Measurements from ENCODE around the gene CDH10. TPM values are rescaled to one million over a fixed set of nuclear protein-coding genes. Genes with fewer than 3 reads are reported as not detected.

Gene CDH10
- total RNA-seq, 2 donors from 2014 or later = 0.82 to 1.6 TPM

DNA sequence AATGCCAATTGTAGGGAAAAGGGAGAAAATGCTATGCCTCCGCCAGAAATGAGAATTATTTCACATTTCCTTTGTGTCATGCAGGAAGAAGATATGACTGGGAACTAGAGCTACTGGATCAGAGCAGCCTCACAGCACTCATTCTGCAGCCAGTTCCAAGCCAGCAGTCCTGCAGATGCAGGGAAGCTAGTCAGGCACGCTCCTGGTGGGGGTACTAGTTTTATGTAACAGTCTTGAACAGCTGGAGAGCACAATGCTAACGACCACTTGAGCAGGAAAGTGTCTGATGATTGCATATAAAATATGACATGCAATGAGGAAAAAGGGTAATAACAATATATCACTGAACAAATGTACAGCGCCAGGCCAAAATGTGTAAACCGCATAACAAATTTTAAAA, 21.7 kb downstream of the CDH10 start:
- no peak overlapping the region for H3K9ac ChIP-seq (ENCODE audit: extremely low read depth, low read length, poor library complexity, severe bottlenecking)
- no peaks in the 10 kb centered on the region for H3K9me3 ChIP-seq (ENCODE audit: control insufficient read depth, low read length)
- no peaks in the 10 kb centered on the region for H3K4me1 ChIP-seq (ENCODE audit: control insufficient read depth, insufficient read depth, low read length)
- peaks cover 6% of the 10 kb centered on the region for H3K27me3 Mint-ChIP-seq (ENCODE audit: insufficient read depth)
- no peak overlapping the region for H3K4me3 Mint-ChIP-seq
- 75 to 80% methylated on average over 3 to 5 of the region's 5 CpGs for WGBS, 2 experiments (ENCODE audit: insufficient coverage in 1 of 2, insufficient read length in 1 of 2)
- TF ChIP-seq, protein P1, sequence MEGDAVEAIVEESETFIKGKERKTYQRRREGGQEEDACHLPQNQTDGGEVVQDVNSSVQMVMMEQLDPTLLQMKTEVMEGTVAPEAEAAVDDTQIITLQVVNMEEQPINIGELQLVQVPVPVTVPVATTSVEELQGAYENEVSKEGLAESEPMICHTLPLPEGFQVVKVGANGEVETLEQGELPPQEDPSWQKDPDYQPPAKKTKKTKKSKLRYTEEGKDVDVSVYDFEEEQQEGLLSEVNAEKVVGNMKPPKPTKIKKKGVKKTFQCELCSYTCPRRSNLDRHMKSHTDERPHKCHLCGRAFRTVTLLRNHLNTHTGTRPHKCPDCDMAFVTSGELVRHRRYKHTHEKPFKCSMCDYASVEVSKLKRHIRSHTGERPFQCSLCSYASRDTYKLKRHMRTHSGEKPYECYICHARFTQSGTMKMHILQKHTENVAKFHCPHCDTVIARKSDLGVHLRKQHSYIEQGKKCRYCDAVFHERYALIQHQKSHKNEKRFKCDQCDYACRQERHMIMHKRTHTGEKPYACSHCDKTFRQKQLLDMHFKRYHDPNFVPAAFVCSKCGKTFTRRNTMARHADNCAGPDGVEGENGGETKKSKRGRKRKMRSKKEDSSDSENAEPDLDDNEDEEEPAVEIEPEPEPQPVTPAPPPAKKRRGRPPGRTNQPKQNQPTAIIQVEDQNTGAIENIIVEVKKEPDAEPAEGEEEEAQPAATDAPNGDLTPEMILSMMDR (conservative IDR thresholded peaks at IDR 0.05) = no peak
- DNase-seq = peak; percentile 51
- H3K36me3 Mint-ChIP-seq (ENCODE audit: low read depth) = no peaks in the 10 kb centered on the region
- no peaks in the 10 kb centered on the region for H3K36me3 ChIP-seq (ENCODE audit: control insufficient read depth, insufficient read depth, low read length)
- no peaks in the 10 kb centered on the region for H3K9me3 Mint-ChIP-seq
- no peaks in the 10 kb centered on the region for H3K27me3 ChIP-seq (ENCODE audit: control insufficient read depth, insufficient read depth, low read length, poor library complexity, severe bottlenecking)
- H3K4me3 ChIP-seq (ENCODE audit: low read length) = no peak overlapping the region
- peaks cover 9% of the 10 kb centered on the region for H3K4me1 Mint-ChIP-seq
- no peak overlapping the region for H3K27ac ChIP-seq (ENCODE audit: low read depth, low read length)
- H3K27ac Mint-ChIP-seq = no peak overlapping the region

DNA sequence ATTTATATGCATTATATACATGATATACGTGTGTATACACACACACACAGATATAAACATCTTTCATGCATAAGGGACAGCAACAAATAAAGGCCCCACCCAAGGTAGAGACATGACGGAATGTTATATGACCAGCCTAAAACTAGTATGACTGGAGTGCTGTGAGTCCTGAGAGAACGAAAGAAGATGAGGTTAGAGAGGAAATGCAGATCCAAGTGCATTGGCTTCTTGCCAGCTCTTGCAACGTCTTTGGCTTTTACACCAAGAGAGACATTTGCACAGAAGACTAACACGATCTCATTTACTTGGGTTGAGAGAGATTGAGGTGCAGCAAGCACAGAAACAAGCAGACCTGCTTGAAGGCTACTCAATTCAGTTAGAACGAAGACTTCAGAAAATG, 23.0 kb downstream of the CDH10 start:
- H3K4me1 Mint-ChIP-seq = peaks cover 8% of the 10 kb centered on the region
- H3K4me3 Mint-ChIP-seq = no peak overlapping the region
- peaks cover 9% of the 10 kb centered on the region for H3K27me3 Mint-ChIP-seq (ENCODE audit: insufficient read depth)
- Histone ChIP-seq H3K36me3 (ENCODE audit: control insufficient read depth, insufficient read depth, low read length) (no peaks in the 10 kb centered on the region), H3K4me1 (ENCODE audit: control insufficient read depth, insufficient read depth, low read length) (no peaks in the 10 kb centered on the region), H3K9me3 (ENCODE audit: control insufficient read depth, low read length) (no peaks in the 10 kb centered on the region), H3K27ac (ENCODE audit: low read depth, low read length) (no peak overlapping the region), H3K4me3 (ENCODE audit: low read length) (no peak overlapping the region), H3K27me3 (ENCODE audit: control insufficient read depth, insufficient read depth, low read length, poor library complexity, severe bottlenecking) (no peaks in the 10 kb centered on the region), H3K9ac (ENCODE audit: extremely low read depth, low read length, poor library complexity, severe bottlenecking) (no peak overlapping the region)
- no peaks in the 10 kb centered on the region for H3K9me3 Mint-ChIP-seq
- no peak for DNase-seq
- TF ChIP-seq, protein P1 (conservative IDR thresholded peaks at IDR 0.05) = no peak
- no peak overlapping the region for H3K27ac Mint-ChIP-seq
- H3K36me3 Mint-ChIP-seq (ENCODE audit: low read depth) = no peaks in the 10 kb centered on the region
- 85 to 88% methylated on average over 4 to 6 of the region's 6 CpGs for whole genome bisulfite sequencing, 2 experiments (ENCODE audit: insufficient coverage in 1 of 2, insufficient read length in 1 of 2)

DNA sequence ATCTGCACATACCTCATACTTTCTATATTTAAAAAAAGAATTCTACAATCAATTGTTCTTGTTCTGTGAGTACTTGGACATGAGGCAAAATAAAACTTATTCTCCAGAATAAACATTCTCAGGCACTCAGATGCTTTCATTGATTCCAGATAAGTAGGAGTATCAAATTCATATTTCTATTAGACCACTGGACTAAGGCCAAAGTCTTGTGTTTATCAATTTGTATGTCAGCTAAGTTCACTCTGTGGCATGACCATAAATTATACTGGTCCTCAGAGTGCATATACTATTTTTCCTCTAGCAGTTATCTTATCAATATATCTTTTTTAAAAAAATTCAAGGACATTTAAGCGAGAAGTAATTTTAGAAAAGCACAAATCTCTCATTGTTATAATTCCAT, 28.2 kb downstream of the CDH10 start:
- 92 to 100% methylated on average over 1 of the region's 1 CpG for WGBS, 2 experiments (ENCODE audit: insufficient coverage in 1 of 2, insufficient read length in 1 of 2)
- Histone ChIP-seq H3K4me1 (ENCODE audit: control insufficient read depth, insufficient read depth, low read length) (no peaks in the 10 kb centered on the region), H3K36me3 (ENCODE audit: control insufficient read depth, insufficient read depth, low read length) (no peaks in the 10 kb centered on the region), H3K4me3 (ENCODE audit: low read length) (no peak overlapping the region), H3K9ac (ENCODE audit: extremely low read depth, low read length, poor library complexity, severe bottlenecking) (no peak overlapping the region), H3K27ac (ENCODE audit: low read depth, low read length) (no peak overlapping the region), H3K27me3 (ENCODE audit: control insufficient read depth, insufficient read depth, low read length, poor library complexity, severe bottlenecking) (no peaks in the 10 kb centered on the region), H3K9me3 (ENCODE audit: control insufficient read depth, low read length) (no peaks in the 10 kb centered on the region)
- Mint-ChIP-seq H3K9me3 (no peaks in the 10 kb centered on the region), H3K27ac (no peak overlapping the region), H3K27me3 (ENCODE audit: insufficient read depth) (peaks cover 3% of the 10 kb centered on the region), H3K4me3 (no peak overlapping the region), H3K36me3 (ENCODE audit: low read depth) (no peaks in the 10 kb centered on the region), H3K4me1 (no peaks in the 10 kb centered on the region)
- DNase-seq = no peak
- TF ChIP-seq, protein P1 (conservative IDR thresholded peaks at IDR 0.05) = no peak
